Peyer's patch (tissue), 4 donors: ENCODE results near the gene OPCML.

Source experiments
- POLR2A ChIP-seq, 2 donors: fragments of 450-650 bp; IDR thresholded peaks; one replicate each; pipeline ENCODE4 v1.5.1; 2017; ENCODE audit warnings: antibody characterized with exemption in 2 of 2, mild to moderate bottlenecking in 2 of 2, moderate library complexity in 2 of 2
- TF ChIP-seq, protein P1 (sequence below), 6 experiments: fragments of 450-650 bp in 4 of 6; fragments of 200-600 bp in 2 of 6; sonication (generic) in 1 of 6; IDR thresholded peaks; one replicate each; pipeline ENCODE4 v1.5.1; 2017 to 2019; ENCODE audit warnings: antibody characterized with exemption in 6 of 6, mild to moderate bottlenecking in 3 of 6, moderate library complexity in 1 of 6

DNA sequence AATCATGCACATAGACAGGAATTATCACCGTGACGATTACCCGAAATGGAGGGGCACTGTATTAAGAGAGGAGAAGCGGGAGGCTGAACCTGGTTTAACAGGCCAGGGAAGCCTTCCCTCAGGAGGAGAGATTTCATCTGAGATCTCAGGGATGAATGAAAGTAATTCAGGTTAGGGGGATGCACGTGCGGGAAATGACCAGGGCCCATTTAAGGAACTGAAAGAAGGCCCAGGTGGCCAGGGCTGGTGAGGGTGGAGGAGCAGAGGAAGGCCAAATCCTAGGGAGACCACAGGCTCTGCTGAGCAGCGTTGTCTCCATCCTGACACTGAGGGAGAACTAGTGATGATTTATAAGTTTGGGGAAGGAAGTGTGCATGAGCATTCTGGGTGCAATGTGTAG, 16.3 kb upstream of the OPCML start:
- TF ChIP-seq, protein P1, sequence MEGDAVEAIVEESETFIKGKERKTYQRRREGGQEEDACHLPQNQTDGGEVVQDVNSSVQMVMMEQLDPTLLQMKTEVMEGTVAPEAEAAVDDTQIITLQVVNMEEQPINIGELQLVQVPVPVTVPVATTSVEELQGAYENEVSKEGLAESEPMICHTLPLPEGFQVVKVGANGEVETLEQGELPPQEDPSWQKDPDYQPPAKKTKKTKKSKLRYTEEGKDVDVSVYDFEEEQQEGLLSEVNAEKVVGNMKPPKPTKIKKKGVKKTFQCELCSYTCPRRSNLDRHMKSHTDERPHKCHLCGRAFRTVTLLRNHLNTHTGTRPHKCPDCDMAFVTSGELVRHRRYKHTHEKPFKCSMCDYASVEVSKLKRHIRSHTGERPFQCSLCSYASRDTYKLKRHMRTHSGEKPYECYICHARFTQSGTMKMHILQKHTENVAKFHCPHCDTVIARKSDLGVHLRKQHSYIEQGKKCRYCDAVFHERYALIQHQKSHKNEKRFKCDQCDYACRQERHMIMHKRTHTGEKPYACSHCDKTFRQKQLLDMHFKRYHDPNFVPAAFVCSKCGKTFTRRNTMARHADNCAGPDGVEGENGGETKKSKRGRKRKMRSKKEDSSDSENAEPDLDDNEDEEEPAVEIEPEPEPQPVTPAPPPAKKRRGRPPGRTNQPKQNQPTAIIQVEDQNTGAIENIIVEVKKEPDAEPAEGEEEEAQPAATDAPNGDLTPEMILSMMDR (IDR thresholded peaks at IDR 0.05), result no peak
- TF ChIP-seq POLR2A (IDR thresholded peaks at IDR 0.05), result no peak
